Immature natural killer cell (primary cell): ENCODE measurements around the gene CHST15. TPM values are rescaled to one million over a fixed set of nuclear protein-coding genes. Genes with fewer than 3 reads are reported as not detected.

ENCODE experiments used
- DNase-seq, 3 donors: peaks; one replicate each; pipeline ENCODE4 v3.0.0; 2022; ENCODE audit warnings: mixed read lengths in 1 of 3
- H3K27ac Mint-ChIP-seq, 6 donors: one replicate each; pipeline ENCODE4 v1.8.0; 2020; ENCODE audit warnings: mixed read lengths in 6 of 6, mild to moderate bottlenecking in 5 of 6, inconsistent platforms in 4 of 6, moderate library complexity in 3 of 6
- H3K27me3 Mint-ChIP-seq, 3 donors: one replicate each; pipeline ENCODE4 v1.8.0; 2020 to 2021; ENCODE audit warnings: low read depth in 3 of 3, mild to moderate bottlenecking in 3 of 3, mixed read lengths in 3 of 3, moderate library complexity in 3 of 3, inconsistent platforms in 1 of 3
- H3K36me3 Mint-ChIP-seq, 3 donors: one replicate each; pipeline ENCODE4 v1.8.0; 2020; ENCODE audit warnings: mixed read lengths in 3 of 3, inconsistent platforms in 2 of 3, mild to moderate bottlenecking in 2 of 3
- H3K4me1 Mint-ChIP-seq, 2 donors: one replicate each; pipeline ENCODE4 v1.8.0; 2020; ENCODE audit warnings: inconsistent platforms in 2 of 2, mild to moderate bottlenecking in 2 of 2, mixed read lengths in 2 of 2, moderate library complexity in 1 of 2
- H3K4me3 Mint-ChIP-seq, 5 donors: one replicate each; pipeline ENCODE4 v1.8.0; 2020; ENCODE audit warnings: mild to moderate bottlenecking in 5 of 5, mixed read lengths in 5 of 5, inconsistent platforms in 3 of 5, moderate library complexity in 3 of 5
- H3K9me3 Mint-ChIP-seq, 6 donors: one replicate each; pipeline ENCODE4 v1.8.0; 2020; ENCODE audit warnings: mild to moderate bottlenecking in 6 of 6, mixed read lengths in 6 of 6, inconsistent platforms in 4 of 6, moderate library complexity in 3 of 6
- polyA plus RNA-seq, 3 donors: library from polyadenylated mRNA; unstranded; fragments of 300-500 nt; fragmentation: Illumina TruSeq; gene quantifications; one replicate each; pipeline ENCODE4 v1.2.3, GENCODE V29; 2021

CHST15 gene
- polyA plus RNA-seq, 3 donors from 2014 or later: 0.07 to 0.20 (median 0.08) TPM

DNA sequence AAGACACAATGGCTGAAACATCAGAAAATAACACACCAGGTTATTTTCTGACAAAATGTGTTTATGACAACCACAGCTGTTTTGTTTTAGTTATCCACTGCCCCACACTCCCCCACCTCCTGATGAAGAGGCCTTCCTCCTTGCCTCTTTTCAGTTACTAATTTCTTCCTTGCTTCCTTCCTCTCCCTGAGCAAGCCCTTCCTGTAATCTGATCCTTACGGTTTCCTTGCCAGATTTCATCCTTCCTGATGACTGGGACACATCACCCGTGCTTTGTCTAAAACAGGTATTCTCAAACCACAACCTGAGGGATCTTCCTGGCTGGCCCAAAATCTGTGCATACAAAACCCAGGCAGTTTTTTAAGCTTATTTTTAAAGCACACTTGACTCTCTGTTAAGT, 39.4 kb downstream of the CHST15 start:
- Mint-ChIP-seq H3K27me3 (peaks cover 0 to 5% (median 4%) of the 10 kb centered on the region in 3 donors), H3K27ac (no peak overlapping the region), H3K36me3 (no peaks in the 10 kb centered on the region), H3K4me3 (no peak overlapping the region), H3K9me3 (no peaks in the 10 kb centered on the region), H3K4me1 (no peaks in the 10 kb centered on the region)
- DNase-seq: no peak

- Mint-ChIP-seq H3K27me3 (peaks cover 0 to 11% (median 8%) of the 10 kb centered on the region in 3 donors), H3K4me3 (no peak overlapping the region), H3K36me3 (no peaks in the 10 kb centered on the region), H3K4me1 (no peaks in the 10 kb centered on the region), H3K27ac (no peak overlapping the region), H3K9me3 (no peaks in the 10 kb centered on the region)
- no peak for DNase-seq
These were observed 40.8 kb downstream of the CHST15 start for GRCh38 chr10:124052561-124052960.

DNA sequence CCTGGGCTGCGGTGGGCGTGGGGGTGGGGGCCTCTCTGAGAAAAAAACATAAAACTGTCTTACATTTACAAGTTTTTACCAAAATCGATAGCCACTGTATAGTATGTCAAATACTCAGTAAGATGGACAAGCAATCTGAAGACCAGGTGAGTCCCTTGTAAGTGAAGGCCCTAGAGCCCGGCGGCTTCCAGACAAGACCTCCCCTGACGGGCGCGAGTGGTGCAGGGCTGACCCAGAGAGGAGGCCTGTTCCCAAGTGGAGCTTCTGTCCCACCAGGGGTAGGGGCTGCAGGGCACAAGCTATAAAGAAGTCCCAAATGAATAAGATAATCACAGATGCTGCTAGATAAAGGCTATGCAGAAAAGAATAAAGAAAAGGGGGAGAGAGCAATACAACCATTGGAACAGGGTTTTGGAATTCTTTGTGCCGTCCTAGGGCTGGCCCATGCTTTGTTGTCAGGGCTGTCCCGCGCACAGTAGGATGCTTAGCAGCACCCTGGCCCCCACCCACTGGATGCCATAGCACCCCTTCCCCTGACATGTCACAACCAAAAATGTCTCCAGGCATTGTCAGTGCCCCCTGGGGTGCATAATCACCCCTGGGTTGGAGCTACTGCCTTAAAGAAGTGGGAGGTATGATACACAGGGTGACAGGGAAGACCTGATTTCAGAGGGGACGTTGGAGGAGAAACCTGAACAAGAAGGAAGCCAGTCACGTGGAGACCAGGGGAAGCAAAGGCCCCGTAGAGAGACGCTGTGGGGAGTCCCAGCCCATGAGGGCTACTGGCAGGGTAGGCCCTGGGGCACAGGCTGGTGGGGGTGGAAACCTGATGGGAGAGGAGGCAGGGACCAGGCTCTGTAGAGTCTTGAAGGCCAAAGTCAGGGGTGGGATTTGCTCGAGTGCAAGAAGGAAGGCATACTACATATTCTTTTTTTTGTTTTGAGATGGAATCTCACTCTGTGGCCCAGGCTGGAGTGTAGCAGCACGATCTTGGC, 43.1 kb downstream of the CHST15 start:
- Mint-ChIP-seq H3K9me3 (no peaks in the 10 kb centered on the region), H3K4me3 (no peak overlapping the region), H3K36me3 (no peaks in the 10 kb centered on the region), H3K27me3 (peaks cover under 1 to 11% (median 7%) of the 10 kb centered on the region in 3 donors), H3K4me1 (no peaks in the 10 kb centered on the region), H3K27ac (no peak overlapping the region)
- DNase-seq: no peak

DNA sequence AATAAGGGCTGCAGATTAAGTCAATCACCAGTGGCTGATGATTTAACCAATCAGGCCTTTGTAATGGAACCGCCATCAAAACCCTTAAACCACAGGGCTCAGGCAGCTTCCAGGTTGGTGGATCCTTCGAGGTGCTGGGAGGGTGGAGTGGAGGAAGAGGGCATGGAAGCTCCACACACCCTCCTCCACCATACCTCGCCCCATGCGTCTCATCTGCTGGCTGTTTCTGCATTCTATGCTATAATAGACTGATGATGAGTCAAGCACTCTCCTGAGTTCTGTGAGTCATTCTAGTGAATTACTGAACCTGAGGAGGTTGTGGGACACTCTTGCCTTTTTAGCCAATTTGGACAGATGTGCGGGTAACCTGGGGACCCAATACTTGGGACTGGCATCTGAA, 43.9 kb downstream of the CHST15 start:
- no peak for DNase-seq
- Mint-ChIP-seq H3K9me3 (no peaks in the 10 kb centered on the region), H3K4me1 (no peaks in the 10 kb centered on the region), H3K36me3 (no peaks in the 10 kb centered on the region), H3K4me3 (no peak overlapping the region), H3K27ac (no peak overlapping the region), H3K27me3 (peaks cover 3 to 11% (median 6%) of the 10 kb centered on the region in 3 donors)

DNA sequence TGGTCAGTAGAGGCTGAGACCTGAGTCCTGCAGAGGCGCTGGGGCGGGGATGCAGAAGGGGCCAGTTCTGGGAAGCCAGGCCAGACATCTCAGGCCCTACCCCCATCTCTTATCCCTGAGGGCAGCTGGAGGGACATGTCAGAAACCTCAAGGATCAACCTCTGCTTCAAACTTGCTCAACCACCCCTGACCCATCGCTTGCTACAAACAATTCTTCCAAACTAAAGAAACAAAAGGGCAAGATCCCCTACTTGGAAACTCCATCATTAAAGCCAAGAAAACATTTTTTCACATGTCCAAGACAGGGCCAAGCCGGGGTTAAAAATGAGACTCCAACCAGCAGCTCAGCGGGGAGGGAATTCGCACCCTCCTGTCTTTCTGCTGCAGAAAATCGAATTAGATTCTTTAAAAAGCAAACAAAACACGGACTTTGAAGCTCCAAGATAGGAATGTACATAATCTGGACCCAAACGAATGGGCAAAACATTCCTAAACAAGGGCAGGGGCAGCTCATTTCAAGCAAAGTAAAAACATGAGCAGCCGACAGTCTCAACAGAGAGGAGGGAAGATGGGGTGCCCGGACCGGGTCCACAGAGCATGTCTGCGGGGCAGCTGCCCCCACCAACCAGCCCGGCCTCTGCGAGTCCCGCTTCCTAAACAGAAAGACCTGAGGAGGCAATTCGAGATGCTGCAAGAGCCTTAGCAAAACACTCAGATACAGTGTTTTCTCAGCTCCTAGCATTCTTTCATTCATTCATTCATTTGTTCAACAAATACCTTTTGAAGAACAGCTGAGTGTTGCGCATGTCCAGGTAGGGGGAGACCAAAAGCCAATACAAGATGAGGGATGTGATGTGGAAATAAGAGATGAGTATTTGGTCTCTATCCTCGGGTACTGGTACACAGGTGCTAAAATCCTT, 44.8 kb downstream of the CHST15 start:
- no peak for DNase-seq
- Mint-ChIP-seq H3K4me3 (no peak overlapping the region), H3K9me3 (no peaks in the 10 kb centered on the region), H3K27me3 (peaks cover 3 to 9% (median 7%) of the 10 kb centered on the region in 3 donors), H3K36me3 (no peaks in the 10 kb centered on the region), H3K4me1 (no peaks in the 10 kb centered on the region), H3K27ac (no peak overlapping the region)

- no peaks in the 10 kb centered on the region for H3K4me1 Mint-ChIP-seq
- no peak overlapping the region for H3K27ac Mint-ChIP-seq
- peaks cover 5 to 9% (median 7%) of the 10 kb centered on the region in 3 donors for H3K27me3 Mint-ChIP-seq
- H3K36me3 Mint-ChIP-seq: no peaks in the 10 kb centered on the region
- H3K9me3 Mint-ChIP-seq: no peaks in the 10 kb centered on the region
- no peak for DNase-seq
- no peak overlapping the region for H3K4me3 Mint-ChIP-seq
These were observed 45.8 kb downstream of the CHST15 start for GRCh38 chr10:124047427-124048152.

GRCh38 chr10:124045801-124046355, 47.5 kb downstream of the CHST15 start:
- DNase-seq: no peak
- no peak overlapping the region for H3K4me3 Mint-ChIP-seq
- no peak overlapping the region for H3K27ac Mint-ChIP-seq
- peaks cover 5 to 12% (median 7%) of the 10 kb centered on the region in 3 donors for H3K27me3 Mint-ChIP-seq
- no peaks in the 10 kb centered on the region for H3K4me1 Mint-ChIP-seq
- no peaks in the 10 kb centered on the region for H3K9me3 Mint-ChIP-seq
- H3K36me3 Mint-ChIP-seq: no peaks in the 10 kb centered on the region

DNA sequence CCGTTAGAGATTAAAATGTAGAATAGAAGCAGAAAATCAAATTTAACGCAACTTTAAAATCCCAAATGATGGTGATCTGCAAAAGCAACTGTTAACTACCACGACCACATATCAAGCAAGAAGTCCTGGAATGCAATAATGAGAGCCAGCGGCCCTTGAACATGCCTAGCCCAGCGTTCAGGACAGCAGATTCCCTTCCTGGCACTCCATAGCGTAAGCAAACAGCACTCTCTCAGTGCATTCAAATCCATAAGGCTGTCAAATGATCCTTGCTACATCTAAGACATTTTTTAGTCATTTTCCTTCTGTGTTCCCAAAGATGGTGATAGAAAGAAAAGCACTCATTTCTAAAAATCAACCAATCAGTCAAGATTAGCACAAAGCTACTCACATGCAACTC, 48.1 kb downstream of the CHST15 start:
- no peak for DNase-seq
- no peaks in the 10 kb centered on the region for H3K36me3 Mint-ChIP-seq
- H3K9me3 Mint-ChIP-seq: no peaks in the 10 kb centered on the region
- no peaks in the 10 kb centered on the region for H3K4me1 Mint-ChIP-seq
- H3K4me3 Mint-ChIP-seq: no peak overlapping the region
- H3K27ac Mint-ChIP-seq: no peak overlapping the region
- peaks cover 6 to 12% (median 7%) of the 10 kb centered on the region in 3 donors for H3K27me3 Mint-ChIP-seq

- no peaks in the 10 kb centered on the region for H3K9me3 Mint-ChIP-seq
- H3K4me3 Mint-ChIP-seq: no peak overlapping the region
- DNase-seq: no peak
- H3K27ac Mint-ChIP-seq: no peak overlapping the region
- H3K36me3 Mint-ChIP-seq: no peaks in the 10 kb centered on the region
- H3K4me1 Mint-ChIP-seq: no peaks in the 10 kb centered on the region
- H3K27me3 Mint-ChIP-seq: peaks cover 6 to 9% (median 8%) of the 10 kb centered on the region in 3 donors
These were observed 49.1 kb downstream of the CHST15 start for GRCh38 chr10:124044143-124044862.

DNA sequence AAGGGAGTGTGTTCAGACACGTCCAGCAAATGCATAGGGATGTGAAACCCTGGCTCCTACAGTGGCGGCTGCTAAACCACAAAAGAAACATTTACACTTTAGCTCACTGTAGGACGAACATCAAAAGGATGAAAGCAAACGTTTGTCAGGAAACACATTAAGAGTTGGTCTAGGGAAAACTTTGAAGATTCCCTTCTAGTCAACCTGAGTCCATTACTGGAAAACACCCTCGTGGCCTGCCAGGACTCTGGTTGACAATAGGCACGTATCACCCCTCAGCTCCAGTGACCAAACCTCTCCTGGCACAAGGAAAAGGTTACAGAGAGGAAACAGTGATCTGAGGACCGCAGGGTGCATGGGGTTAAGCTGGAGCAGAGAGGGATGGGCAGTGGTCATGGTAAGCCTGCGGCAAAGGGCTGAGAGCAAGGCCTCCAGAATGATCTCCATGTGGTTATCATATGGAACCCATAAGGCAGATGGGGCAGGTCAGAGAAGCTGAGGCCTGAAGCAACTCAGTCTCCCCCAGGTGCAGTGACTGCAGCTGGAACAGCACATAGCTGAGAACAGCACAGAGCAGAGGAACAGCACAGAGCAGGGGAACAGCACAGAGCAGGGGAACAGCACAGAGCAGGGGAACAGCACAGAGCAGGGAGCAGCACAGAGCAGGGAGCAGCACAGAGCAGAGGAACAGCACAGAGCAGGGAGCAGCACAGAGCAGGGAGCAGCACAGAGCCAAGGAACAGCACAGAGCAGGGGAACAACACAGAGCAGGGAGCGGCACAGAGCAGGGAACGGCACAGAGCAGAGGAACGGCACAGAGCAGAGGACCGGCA, 49.9 kb downstream of the CHST15 start:
- Mint-ChIP-seq H3K4me1 (no peaks in the 10 kb centered on the region), H3K4me3 (no peak overlapping the region), H3K27me3 (peaks cover 5 to 12% (median 6%) of the 10 kb centered on the region in 3 donors), H3K27ac (no peak overlapping the region), H3K36me3 (no peaks in the 10 kb centered on the region), H3K9me3 (no peaks in the 10 kb centered on the region)
- DNase-seq: no peak

DNA sequence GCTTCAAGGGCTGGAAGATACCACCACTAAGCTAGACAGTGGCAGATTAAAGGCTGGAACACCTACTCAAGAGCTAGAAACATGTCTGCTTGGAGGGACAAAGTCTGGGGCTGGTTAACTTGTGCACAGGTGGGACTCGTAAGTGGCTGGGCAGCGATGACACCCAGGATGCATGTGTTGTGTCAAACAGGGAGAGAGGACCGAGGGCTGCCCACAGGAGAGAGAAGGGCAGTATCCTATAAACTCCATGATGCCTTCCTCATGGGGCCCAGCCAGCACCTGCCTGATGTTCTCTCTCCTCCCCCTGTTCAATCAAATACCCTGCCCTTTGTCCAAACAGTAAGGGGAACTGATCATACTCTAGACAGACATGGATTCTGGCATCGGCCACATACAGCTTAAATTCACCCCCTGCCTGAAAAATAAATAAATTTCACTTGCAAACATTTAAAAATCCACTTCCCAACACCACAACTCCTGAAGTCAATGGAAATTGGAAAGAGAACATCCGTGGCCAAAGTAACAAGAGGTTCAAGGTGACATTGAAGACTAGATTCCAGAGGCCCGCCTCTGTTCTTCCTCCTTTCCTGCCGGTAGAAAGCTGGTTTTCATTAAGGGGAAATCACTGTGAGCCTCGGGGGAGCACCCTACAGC, 50.6 kb downstream of the CHST15 start:
- Mint-ChIP-seq H3K27ac (no peak overlapping the region), H3K27me3 (peaks cover 2 to 12% (median 6%) of the 10 kb centered on the region in 3 donors), H3K4me3 (no peak overlapping the region)

More for the DNA sequence above, 50.6 kb downstream of the CHST15 start:
- Mint-ChIP-seq H3K4me1 (no peaks in the 10 kb centered on the region), H3K9me3 (no peaks in the 10 kb centered on the region), H3K36me3 (no peaks in the 10 kb centered on the region)
- DNase-seq: no peak
